Activated T-helper 17 cell treated with anti-CD3 and anti-CD28 coated beads, Interleukin-2, amount 50 U/mL, for 72 hours (primary cell): ENCODE measurements around the gene CTNNBIP1. TPM values are rescaled to one million over a fixed set of nuclear protein-coding genes. Genes with fewer than 3 reads are reported as not detected.

ENCODE experiments used
- ATAC-seq: fragments of 150-1000 bp; cut with Tn5 transposase; replicated peaks from 2 replicates; pipeline ENCODE4 v1.10.0; 2021; ENCODE audit warnings: mild to moderate bottlenecking, moderate library complexity
- H3K27ac Mint-ChIP-seq: one replicate; pipeline ENCODE4 v1.8.0; 2022; ENCODE audit warnings: mixed read lengths
- H3K27me3 Mint-ChIP-seq: one replicate; pipeline ENCODE4 v1.8.0; 2022; ENCODE audit warnings: mixed read lengths
- H3K36me3 Mint-ChIP-seq: one replicate; pipeline ENCODE4 v1.8.0; 2022; ENCODE audit warnings: low read depth, mild to moderate bottlenecking, mixed read lengths
- H3K4me1 Mint-ChIP-seq: one replicate; pipeline ENCODE4 v1.8.0; 2022; ENCODE audit warnings: mixed read lengths
- H3K4me3 Mint-ChIP-seq: one replicate; pipeline ENCODE4 v1.8.0; 2022; ENCODE audit warnings: mild to moderate bottlenecking, mixed read lengths
- H3K9me3 Mint-ChIP-seq: one replicate; pipeline ENCODE4 v1.8.0; 2022; ENCODE audit warnings: mixed read lengths
- total RNA-seq, 2 donors: library from RNA; stranded (reverse); gene quantifications; one replicate each; pipeline ENCODE4 v1.2.3, GENCODE V29; 2022

Gene CTNNBIP1
- total RNA-seq, 2 donors from 2014 or later, result 5.6 to 9.7 TPM

GRCh38 chr1:9910423-9911178 is 532 bp upstream of the CTNNBIP1 start:
- H3K27ac Mint-ChIP-seq, result peak overlapping the region; percentile 88
- no peaks in the 10 kb centered on the region for H3K36me3 Mint-ChIP-seq
- ATAC-seq, result peak; percentile 95
- H3K4me1 Mint-ChIP-seq, result peaks cover 28% of the 10 kb centered on the region
- H3K9me3 Mint-ChIP-seq, result no peaks in the 10 kb centered on the region
- H3K4me3 Mint-ChIP-seq, result peak overlapping the region; percentile 93
- no peaks in the 10 kb centered on the region for H3K27me3 Mint-ChIP-seq

- peak overlapping the region; percentile 83 for H3K27ac Mint-ChIP-seq
- H3K27me3 Mint-ChIP-seq, result no peaks in the 10 kb centered on the region
- H3K36me3 Mint-ChIP-seq, result no peaks in the 10 kb centered on the region
- H3K9me3 Mint-ChIP-seq, result no peaks in the 10 kb centered on the region
- H3K4me3 Mint-ChIP-seq, result peak overlapping the region; percentile 91
- ATAC-seq, result peak; percentile 4
- peaks cover 40% of the 10 kb centered on the region for H3K4me1 Mint-ChIP-seq
Observed at GRCh38 chr1:9909234-9910046, 629 bp downstream of the CTNNBIP1 start.

DNA sequence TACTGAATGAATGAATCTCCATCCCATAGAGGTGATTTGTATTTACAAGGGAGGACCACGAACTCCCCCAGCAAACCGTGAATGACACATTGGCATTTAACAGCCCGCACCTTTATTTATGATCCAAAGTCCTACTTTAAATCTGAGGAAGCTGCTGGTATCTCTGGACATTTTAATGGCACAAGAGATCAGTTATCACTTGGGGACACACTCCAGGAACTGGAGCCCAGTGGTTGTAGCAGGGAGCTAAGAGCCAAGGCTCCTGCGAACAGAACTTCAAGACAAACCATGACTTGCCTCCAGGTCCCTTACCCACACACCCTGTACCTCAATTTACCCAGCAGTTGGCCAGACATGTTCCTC is 1.2 kb downstream of the CTNNBIP1 start:
- ATAC-seq, result no peak
- H3K27ac Mint-ChIP-seq, result peak overlapping the region; percentile 83
- H3K36me3 Mint-ChIP-seq, result no peaks in the 10 kb centered on the region
- peak overlapping the region; percentile 91 for H3K4me3 Mint-ChIP-seq
- H3K9me3 Mint-ChIP-seq, result no peaks in the 10 kb centered on the region
- peaks cover 46% of the 10 kb centered on the region for H3K4me1 Mint-ChIP-seq
- H3K27me3 Mint-ChIP-seq, result no peaks in the 10 kb centered on the region

DNA sequence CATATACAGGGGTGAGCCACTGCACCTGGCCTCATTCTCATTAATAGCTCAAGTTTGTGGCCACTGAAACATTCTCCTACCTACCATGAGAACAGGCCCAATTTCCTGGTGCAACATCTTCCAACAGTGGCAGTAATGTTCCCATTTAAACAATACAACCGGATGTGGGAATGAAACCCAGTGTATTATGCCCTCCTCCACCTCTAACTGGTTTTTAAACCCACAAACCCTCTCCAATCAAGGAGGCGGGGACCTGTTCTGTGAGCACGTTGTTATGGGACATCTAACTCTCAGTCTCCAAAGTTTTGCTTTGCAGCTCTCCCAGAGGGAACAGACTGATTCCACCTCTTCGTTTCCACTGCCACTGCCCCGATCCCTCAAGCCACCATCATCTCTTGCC is 2.6 kb downstream of the CTNNBIP1 start:
- Mint-ChIP-seq H3K27me3 (no peaks in the 10 kb centered on the region), H3K36me3 (no peaks in the 10 kb centered on the region), H3K27ac (no peak overlapping the region), H3K4me3 (peak overlapping the region; percentile 1), H3K9me3 (no peaks in the 10 kb centered on the region), H3K4me1 (peaks cover 51% of the 10 kb centered on the region)
- no peak for ATAC-seq

DNA sequence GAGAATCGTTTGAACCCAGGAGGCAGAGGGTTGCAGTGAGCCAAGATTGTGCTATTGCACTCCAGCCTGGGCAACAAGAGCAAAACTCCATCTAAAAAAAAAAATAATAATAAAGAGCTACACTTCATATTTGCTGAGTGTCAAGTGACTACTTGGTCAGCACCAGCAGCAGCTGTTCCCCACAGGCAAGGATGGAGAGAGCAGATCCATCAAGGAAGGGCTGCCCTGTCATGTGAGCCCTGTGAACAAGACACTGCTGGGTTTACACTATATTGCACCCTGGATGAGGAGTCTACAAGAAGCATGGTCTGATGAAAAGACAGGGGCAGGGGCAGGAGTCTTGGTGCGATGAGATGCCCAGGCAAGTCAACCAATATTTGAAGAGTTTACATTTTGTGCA is 3.6 kb downstream of the CTNNBIP1 start:
- H3K9me3 Mint-ChIP-seq, result no peaks in the 10 kb centered on the region
- no peak overlapping the region for H3K27ac Mint-ChIP-seq
- H3K4me1 Mint-ChIP-seq, result peaks cover 46% of the 10 kb centered on the region
- no peaks in the 10 kb centered on the region for H3K36me3 Mint-ChIP-seq
- no peaks in the 10 kb centered on the region for H3K27me3 Mint-ChIP-seq
- H3K4me3 Mint-ChIP-seq, result no peak overlapping the region
- ATAC-seq, result no peak

- Mint-ChIP-seq H3K27me3 (no peaks in the 10 kb centered on the region), H3K27ac (peak overlapping the region; percentile 96), H3K36me3 (no peaks in the 10 kb centered on the region), H3K4me1 (peaks cover 41% of the 10 kb centered on the region), H3K9me3 (no peaks in the 10 kb centered on the region), H3K4me3 (peak overlapping the region; percentile 70)
- no peak for ATAC-seq
Observed at GRCh38 chr1:9905010-9905409, 5.1 kb downstream of the CTNNBIP1 start.

DNA sequence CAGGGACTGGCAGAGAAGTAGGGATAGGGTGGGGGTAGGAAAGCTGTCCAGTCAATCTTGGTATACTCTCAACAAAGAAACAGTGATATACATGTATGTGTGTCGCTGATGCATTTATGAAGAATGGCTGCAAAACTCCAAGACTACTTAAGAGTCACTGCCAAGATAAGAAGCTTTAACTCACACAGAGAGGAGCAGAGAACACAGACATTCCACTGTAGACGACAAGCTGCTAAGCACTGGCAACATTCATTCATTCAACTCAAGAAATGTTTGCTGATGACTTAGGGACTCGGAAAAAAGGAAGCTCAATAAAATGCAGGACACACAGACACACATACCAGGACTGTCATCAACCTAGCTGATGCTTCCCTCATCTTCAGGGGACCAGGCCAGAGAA is 5.5 kb downstream of the CTNNBIP1 start:
- H3K4me1 Mint-ChIP-seq, result peaks cover 41% of the 10 kb centered on the region

GRCh38 chr1:9903801-9904527 is 6.1 kb downstream of the CTNNBIP1 start:
- ATAC-seq, result peak; percentile 94
- Mint-ChIP-seq H3K4me3 (peak overlapping the region; percentile 70), H3K9me3 (no peaks in the 10 kb centered on the region), H3K27me3 (no peaks in the 10 kb centered on the region), H3K4me1 (peaks cover 37% of the 10 kb centered on the region), H3K27ac (peak overlapping the region; percentile 96), H3K36me3 (no peaks in the 10 kb centered on the region)

More for the DNA sequence above, 5.5 kb downstream of the CTNNBIP1 start:
- no peaks in the 10 kb centered on the region for H3K27me3 Mint-ChIP-seq
- no peaks in the 10 kb centered on the region for H3K9me3 Mint-ChIP-seq
- no peak for ATAC-seq
- peak overlapping the region; percentile 70 for H3K4me3 Mint-ChIP-seq
- peak overlapping the region; percentile 96 for H3K27ac Mint-ChIP-seq
- H3K36me3 Mint-ChIP-seq, result no peaks in the 10 kb centered on the region

DNA sequence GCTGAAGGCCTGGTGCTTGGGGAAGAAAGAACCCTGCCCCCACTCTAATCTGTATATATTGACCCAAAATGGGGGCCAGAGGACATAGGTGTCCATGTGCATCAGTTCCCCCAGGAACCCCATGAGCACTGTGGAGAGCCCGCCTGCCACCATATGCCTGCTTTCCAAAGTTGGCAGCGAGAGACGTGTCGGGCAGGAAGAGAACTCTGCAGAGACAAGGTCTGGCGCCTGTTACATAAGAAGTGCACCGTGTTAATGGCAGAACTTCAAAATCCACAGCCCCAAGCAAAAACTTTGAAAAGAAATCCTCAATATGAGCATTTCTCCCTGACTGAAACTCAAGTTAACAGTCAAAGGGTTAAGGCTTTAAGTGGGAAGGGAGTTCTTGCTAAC is 8.0 kb downstream of the CTNNBIP1 start:
- no peak overlapping the region for H3K4me3 Mint-ChIP-seq
- no peak overlapping the region for H3K27ac Mint-ChIP-seq
- no peaks in the 10 kb centered on the region for H3K36me3 Mint-ChIP-seq
- H3K4me1 Mint-ChIP-seq, result peaks cover 26% of the 10 kb centered on the region
- H3K27me3 Mint-ChIP-seq, result no peaks in the 10 kb centered on the region
- ATAC-seq, result no peak
- no peaks in the 10 kb centered on the region for H3K9me3 Mint-ChIP-seq

- no peak for ATAC-seq
- Mint-ChIP-seq H3K27ac (no peak overlapping the region), H3K4me3 (no peak overlapping the region), H3K36me3 (no peaks in the 10 kb centered on the region), H3K4me1 (peaks cover 26% of the 10 kb centered on the region), H3K27me3 (no peaks in the 10 kb centered on the region), H3K9me3 (no peaks in the 10 kb centered on the region)
Observed at GRCh38 chr1:9901148-9902059, 8.7 kb downstream of the CTNNBIP1 start.

- H3K4me1 Mint-ChIP-seq, result peaks cover 21% of the 10 kb centered on the region
- H3K27me3 Mint-ChIP-seq, result no peaks in the 10 kb centered on the region
- H3K9me3 Mint-ChIP-seq, result no peaks in the 10 kb centered on the region
- no peak overlapping the region for H3K4me3 Mint-ChIP-seq
- H3K36me3 Mint-ChIP-seq, result no peaks in the 10 kb centered on the region
- no peak for ATAC-seq
- H3K27ac Mint-ChIP-seq, result no peak overlapping the region
Observed at GRCh38 chr1:9900142-9901043, 9.7 kb downstream of the CTNNBIP1 start.

- Mint-ChIP-seq H3K4me3 (no peak overlapping the region), H3K27ac (peak overlapping the region; percentile 47), H3K27me3 (no peaks in the 10 kb centered on the region), H3K36me3 (no peaks in the 10 kb centered on the region), H3K4me1 (peaks cover 6% of the 10 kb centered on the region), H3K9me3 (no peaks in the 10 kb centered on the region)
- no peak for ATAC-seq
Observed at GRCh38 chr1:9894115-9894514, 16.0 kb downstream of the CTNNBIP1 start.
